Measurements from ENCODE around the gene GTF3C5.

GTF3C5 gene

GRCh38 chr9:133098871-133099270, 68.1 kb downstream of the GTF3C5 start:
- in situ Hi-C loops (cut with HindIII; ENCODE audit: low pct_ligation_motif_present, low pct_unique_long_range_greater_than_20kb, low sequenced_read_pairs): no loop called here
- no peak for DNase-seq

- in situ Hi-C loops (cut with HindIII; ENCODE audit: low pct_ligation_motif_present, low pct_unique_long_range_greater_than_20kb, low sequenced_read_pairs): no loop called here
- DNase-seq: no peak
Measured at GRCh38 chr9:133099726-133100505, 69.1 kb downstream of the GTF3C5 start.

- in situ Hi-C loops (cut with HindIII; ENCODE audit: low pct_ligation_motif_present, low pct_unique_long_range_greater_than_20kb, low sequenced_read_pairs): no loop called here
- no peak for DNase-seq
Measured at GRCh38 chr9:133100506-133101355, 69.9 kb downstream of the GTF3C5 start.

- in situ Hi-C loops (cut with HindIII; ENCODE audit: low pct_ligation_motif_present, low pct_unique_long_range_greater_than_20kb, low sequenced_read_pairs): no loop called here
- no peak for DNase-seq
Measured at GRCh38 chr9:133101356-133102189, 70.8 kb downstream of the GTF3C5 start.

GRCh38 chr9:133102190-133103021, 71.6 kb downstream of the GTF3C5 start:
- in situ Hi-C loops (cut with HindIII; ENCODE audit: low pct_ligation_motif_present, low pct_unique_long_range_greater_than_20kb, low sequenced_read_pairs): no loop called here

GRCh38 chr9:133103183-133103986, 72.6 kb downstream of the GTF3C5 start:
- in situ Hi-C loops (cut with HindIII; ENCODE audit: low pct_ligation_motif_present, low pct_unique_long_range_greater_than_20kb, low sequenced_read_pairs): no loop called here
- DNase-seq: peak; percentile 48

More at GRCh38 chr9:133102190-133103021, 71.6 kb downstream of the GTF3C5 start:
- no peak for DNase-seq

GRCh38 chr9:133103987-133104505, 73.2 kb downstream of the GTF3C5 start:
- DNase-seq: no peak
- in situ Hi-C loops (cut with HindIII; ENCODE audit: low pct_ligation_motif_present, low pct_unique_long_range_greater_than_20kb, low sequenced_read_pairs): no loop called here

- in situ Hi-C loops (cut with HindIII; ENCODE audit: low pct_ligation_motif_present, low pct_unique_long_range_greater_than_20kb, low sequenced_read_pairs): no loop called here
- DNase-seq: no peak
Measured at GRCh38 chr9:133104718-133105460, 74.1 kb downstream of the GTF3C5 start.

GRCh38 chr9:133105461-133105770, 74.6 kb downstream of the GTF3C5 start:
- in situ Hi-C loops (cut with HindIII; ENCODE audit: low pct_ligation_motif_present, low pct_unique_long_range_greater_than_20kb, low sequenced_read_pairs): no loop called here
- DNase-seq: no peak

- in situ Hi-C loops (cut with HindIII; ENCODE audit: low pct_ligation_motif_present, low pct_unique_long_range_greater_than_20kb, low sequenced_read_pairs): no loop called here
- no peak for DNase-seq
Measured at GRCh38 chr9:133106511-133107244, 75.9 kb downstream of the GTF3C5 start.

- in situ Hi-C loops (cut with HindIII; ENCODE audit: low pct_ligation_motif_present, low pct_unique_long_range_greater_than_20kb, low sequenced_read_pairs): no loop called here
- no peak for DNase-seq
Measured at GRCh38 chr9:133107245-133107722, 76.5 kb downstream of the GTF3C5 start.

Data from ACHN (cell line).